Hepatocyte (in vitro differentiated cells): Measurements from ENCODE around the gene ADAMTSL3. TPM values are rescaled to one million over a fixed set of nuclear protein-coding genes. Genes with fewer than 3 reads are reported as not detected.

Source experiments
- DNase-seq: peaks from one replicate; pipeline ENCODE4 v3.0.0-alpha.2; 2016; ENCODE audit warnings: low spot score
- H2AFZ ChIP-seq: fragments of 200-600 bp; sonication (generic); 2 replicates; pipeline ENCODE4 v1.6.0; 2016; ENCODE audit warnings: antibody characterized with exemption, mild to moderate bottlenecking
- H3K27ac ChIP-seq: fragments of 200-600 bp; sonication (generic); 2 replicates; pipeline ENCODE4 v1.5.1; 2016; ENCODE audit warnings: mild to moderate bottlenecking
- H3K27me3 ChIP-seq: fragments of 200-600 bp; sonication (generic); 2 replicates; pipeline ENCODE4 v1.6.1; 2016
- H3K36me3 ChIP-seq: fragments of 200-600 bp; sonication (generic); replicated peaks from 2 replicates; pipeline ENCODE4 v1.5.1; 2016; ENCODE audit warnings: low read depth; ENCODE audit not compliant: insufficient read depth
- H3K4me1 ChIP-seq: fragments of 200-600 bp; sonication (generic); 2 replicates; pipeline ENCODE4 v1.5.1; 2016; ENCODE audit warnings: mild to moderate bottlenecking, moderate library complexity; ENCODE audit not compliant: insufficient read depth
- H3K4me2 ChIP-seq: fragments of 200-600 bp; sonication (generic); 2 replicates; pipeline ENCODE4 v1.6.0; 2016
- H3K4me3 ChIP-seq: fragments of 200-600 bp; sonication (generic); 2 replicates; pipeline ENCODE4 v1.5.1; 2016; ENCODE audit warnings: mild to moderate bottlenecking
- H3K79me2 ChIP-seq: fragments of 200-600 bp; sonication (generic); 2 replicates; pipeline ENCODE4 v1.6.0; 2017; ENCODE audit warnings: mild to moderate bottlenecking
- H3K9me2 ChIP-seq: fragments of 200-600 bp; sonication (generic); replicated peaks from 2 replicates; pipeline ENCODE4 v1.6.0; 2017; ENCODE audit warnings: mild to moderate bottlenecking; ENCODE audit not compliant: insufficient read depth
- H3K9me3 ChIP-seq: fragments of 200-600 bp; sonication (generic); 2 replicates; pipeline ENCODE4 v1.5.1; 2016; ENCODE audit warnings: low read depth, mild to moderate bottlenecking
- H4K20me1 ChIP-seq: fragments of 200-600 bp; sonication (generic); 2 replicates; pipeline ENCODE4 v1.6.0; 2016; ENCODE audit warnings: mild to moderate bottlenecking; ENCODE audit not compliant: insufficient read depth, poor library complexity, severe bottlenecking
- CTCF ChIP-seq: fragments of 200-600 bp; sonication (generic); IDR thresholded peaks from 2 replicates; pipeline ENCODE4 v1.5.1; 2016; ENCODE audit warnings: antibody characterized with exemption, mild to moderate bottlenecking; ENCODE audit not compliant: poor library complexity
- EZH2 ChIP-seq: fragments of 200-600 bp; sonication (generic); IDR thresholded peaks from 2 replicates; pipeline ENCODE4 v1.6.1; 2016; ENCODE audit warnings: antibody characterized with exemption, mild to moderate bottlenecking, borderline replicate concordance
- EZH2phosphoT487 ChIP-seq: fragments of 200-600 bp; sonication (generic); IDR thresholded peaks from one replicate; pipeline ENCODE4 v1.6.1; 2018; ENCODE audit warnings: antibody characterized with exemption, mild to moderate bottlenecking, low read depth, moderate library complexity; ENCODE audit not compliant: unreplicated experiment, severe bottlenecking
- WGBS: methylation state at CpG from one replicate; pipeline ENCODE4 v1.1.6; 2016; ENCODE audit warnings: low lambda C conversion rate; ENCODE audit errors: missing lambda C conversion rate; 5-methylcytosine and 5-hydroxymethylcytosine counted together
- polyA plus RNA-seq: library from polyadenylated mRNA; unstranded; fragments of >200 nt; fragmentation: Nextera tagmentation; extraction: Ambion mirVana; gene quantifications from 2 replicates; pipeline ENCODE4 v1.2.1, GENCODE V29; 2016
- total RNA-seq: library from RNA; depleted of rRNA; stranded (reverse); fragments of >200 nt; gene quantifications from 2 replicates; pipeline ENCODE4 v1.2.3, GENCODE V29; 2014

ADAMTSL3 gene
- total and polyA plus RNA-seq, 2 experiments from 2014 or later: 5.0 to 5.2 TPM

- Histone ChIP-seq H3K4me3 (no peak overlapping the region), H3K79me2 (no peaks in the 10 kb centered on the region), H3K4me1 (no peaks in the 10 kb centered on the region), H3K9me3 (no peaks in the 10 kb centered on the region), H3K27me3 (no peaks in the 10 kb centered on the region), H3K4me2 (no peak overlapping the region), H2AFZ (no peak overlapping the region), H3K9me2 (no peaks in the 10 kb centered on the region), H3K27ac (no peak overlapping the region), H3K36me3 (no peaks in the 10 kb centered on the region), H4K20me1 (no peaks in the 10 kb centered on the region)
- TF ChIP-seq EZH2phosphoT487: no peak
- no peak for TF ChIP-seq CTCF
- no peak for TF ChIP-seq EZH2
- WGBS: 75% methylated on average over 5 of the region's 5 CpGs
- DNase-seq: no peak
Observed at GRCh38 chr15:83858820-83859505, 205.0 kb downstream of the ADAMTSL3 start.

GRCh38 chr15:83866692-83867091 lies 212.8 kb downstream of the ADAMTSL3 start:
- Histone ChIP-seq H4K20me1 (no peaks in the 10 kb centered on the region), H3K4me1 (no peaks in the 10 kb centered on the region), H3K9me3 (no peaks in the 10 kb centered on the region), H3K9me2 (no peaks in the 10 kb centered on the region), H3K4me2 (no peak overlapping the region), H3K36me3 (no peaks in the 10 kb centered on the region), H3K27me3 (no peaks in the 10 kb centered on the region), H3K79me2 (no peaks in the 10 kb centered on the region), H2AFZ (no peak overlapping the region), H3K27ac (no peak overlapping the region), H3K4me3 (no peak overlapping the region)
- DNase-seq: no peak
- TF ChIP-seq CTCF: no peak
- WGBS: 96% methylated on average over 1 of the region's 1 CpG

GRCh38 chr15:83869341-83869740 lies 215.4 kb downstream of the ADAMTSL3 start:
- Histone ChIP-seq H3K4me2 (no peak overlapping the region), H3K79me2 (no peaks in the 10 kb centered on the region), H3K4me3 (no peak overlapping the region), H3K27ac (no peak overlapping the region), H3K9me2 (no peaks in the 10 kb centered on the region), H3K4me1 (no peaks in the 10 kb centered on the region), H3K9me3 (no peaks in the 10 kb centered on the region), H4K20me1 (no peaks in the 10 kb centered on the region), H3K36me3 (no peaks in the 10 kb centered on the region), H3K27me3 (no peaks in the 10 kb centered on the region), H2AFZ (no peak overlapping the region)
- 56% methylated on average over 4 of the region's 4 CpGs for WGBS
- DNase-seq: no peak
- TF ChIP-seq CTCF: no peak
- no peak for TF ChIP-seq EZH2
